NCI-H1417 (cell line): ENCODE measurements around the gene PDE7B.
"Not testable (repeated sequence)": the region's sequence is repeated elsewhere in the genome, so short reads cannot be mapped to it uniquely, and the experiment has no call there.

Experiments
- DNase-seq, 3 experiments: peaks; one replicate each; lab custom pipeline; 2025; lab: John Stamatoyannopoulos, UW

Gene PDE7B

GRCh38 chr6:136108361-136108945 lies 257.0 kb downstream of the PDE7B start:
- DNase-seq = no peak

GRCh38 chr6:136111831-136112230 lies 260.3 kb downstream of the PDE7B start:
- no peak for DNase-seq

DNA sequence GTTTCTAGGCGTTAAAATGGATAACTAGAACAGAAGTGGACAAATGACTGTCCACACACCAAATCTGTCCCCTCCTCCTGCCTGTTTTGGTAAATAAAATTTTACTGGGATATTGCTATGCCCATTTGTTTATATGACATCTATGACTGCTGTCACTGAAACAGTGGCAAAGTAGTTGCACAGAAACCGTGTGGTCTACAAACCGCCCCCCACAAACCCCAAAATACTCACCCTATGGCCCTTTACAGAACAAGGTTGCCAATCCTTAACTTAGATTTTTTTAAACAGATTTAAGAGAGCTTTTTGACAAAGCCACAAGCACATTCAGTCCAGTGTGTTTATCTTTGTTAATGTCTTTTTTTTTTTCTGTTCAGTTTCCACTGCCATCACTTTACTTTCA lies 260.8 kb downstream of the PDE7B start:
- DNase-seq = peak in 1 of 3 experiments; percentile 45

- DNase-seq = peak; percentile 86 to 100 (median 95)
These were observed 262.3 kb downstream of the PDE7B start for GRCh38 chr6:136113736-136114173.

GRCh38 chr6:136114661-136115060 lies 263.2 kb downstream of the PDE7B start:
- peak; percentile 35 to 94 (median 77) for DNase-seq

DNA sequence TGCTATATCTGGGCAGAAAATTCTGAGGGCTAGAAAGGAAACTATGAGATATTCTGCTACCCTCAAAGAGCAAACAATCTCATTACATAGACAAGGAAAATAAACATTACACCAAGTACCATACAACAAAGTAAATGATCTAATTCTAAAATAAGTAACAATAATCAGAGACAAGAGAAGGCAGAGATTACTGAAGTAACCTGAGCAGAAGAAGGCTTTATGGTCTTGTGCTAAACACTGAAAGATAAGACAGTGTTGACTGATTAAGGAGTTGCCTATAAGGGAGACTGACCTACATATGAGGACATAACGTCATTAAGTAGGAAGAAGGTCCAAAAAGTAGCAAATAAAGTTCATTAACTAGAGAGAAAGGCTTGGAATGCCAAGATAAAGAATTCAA lies 264.4 kb downstream of the PDE7B start:
- no peak for DNase-seq

GRCh38 chr6:136117081-136117480 lies 265.6 kb downstream of the PDE7B start:
- no peak for DNase-seq

DNA sequence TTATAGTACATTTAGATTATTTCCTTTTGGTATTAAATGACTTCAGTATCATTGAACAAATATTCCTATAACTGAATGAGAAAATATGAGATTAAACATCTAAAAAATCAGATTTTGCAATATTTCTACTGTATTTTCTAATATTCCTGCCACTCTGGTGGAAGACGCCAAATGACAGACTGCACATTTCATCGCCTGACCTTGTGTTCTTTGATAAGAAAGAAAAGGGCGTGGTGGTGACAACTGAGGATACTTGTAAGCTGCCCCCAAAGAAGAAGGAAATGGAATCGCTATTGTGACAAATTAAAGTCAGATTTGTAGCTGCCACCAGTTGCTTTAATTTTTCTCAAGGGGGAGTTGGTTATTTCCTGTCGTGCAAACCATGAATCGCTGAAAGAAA lies 267.3 kb downstream of the PDE7B start:
- no peak for DNase-seq

DNA sequence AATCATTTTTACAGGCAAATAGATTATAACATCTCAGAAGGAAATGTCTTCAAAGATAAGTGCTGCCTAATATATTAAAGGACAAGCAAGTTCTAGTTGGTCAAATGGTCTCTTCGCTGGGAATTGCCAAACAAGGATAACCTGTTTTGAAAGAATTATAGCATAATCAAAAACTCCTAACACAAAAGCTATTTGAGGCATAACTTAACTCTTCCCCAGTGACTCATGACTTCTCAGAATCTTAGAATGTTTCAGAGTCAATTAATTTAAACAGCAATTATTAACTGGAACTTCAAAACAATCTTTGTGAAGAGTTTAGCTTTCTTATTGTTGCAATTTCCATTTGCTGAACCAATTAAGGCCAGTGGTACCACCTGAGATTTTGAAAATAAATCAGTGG lies 272.0 kb downstream of the PDE7B start:
- no peak for DNase-seq

DNA sequence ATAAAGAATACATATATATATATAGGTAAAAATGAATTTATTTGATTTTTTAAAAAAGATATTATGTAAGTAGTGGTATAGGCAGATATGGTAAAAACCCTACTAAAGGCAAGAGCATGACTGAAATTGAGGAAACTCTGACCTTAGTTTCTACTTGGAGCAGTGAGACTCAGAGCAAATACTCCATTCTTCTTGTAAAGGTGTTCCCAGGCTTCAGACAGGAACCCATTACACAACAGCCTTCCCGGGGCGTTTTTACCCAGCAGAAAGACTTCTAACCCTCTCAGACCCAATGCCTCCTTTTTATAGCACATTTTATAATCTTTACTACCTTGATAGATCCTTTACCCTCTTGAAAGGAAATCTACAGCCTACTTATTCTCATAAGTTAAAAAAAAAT lies 274.1 kb downstream of the PDE7B start:
- DNase-seq = no peak

DNA sequence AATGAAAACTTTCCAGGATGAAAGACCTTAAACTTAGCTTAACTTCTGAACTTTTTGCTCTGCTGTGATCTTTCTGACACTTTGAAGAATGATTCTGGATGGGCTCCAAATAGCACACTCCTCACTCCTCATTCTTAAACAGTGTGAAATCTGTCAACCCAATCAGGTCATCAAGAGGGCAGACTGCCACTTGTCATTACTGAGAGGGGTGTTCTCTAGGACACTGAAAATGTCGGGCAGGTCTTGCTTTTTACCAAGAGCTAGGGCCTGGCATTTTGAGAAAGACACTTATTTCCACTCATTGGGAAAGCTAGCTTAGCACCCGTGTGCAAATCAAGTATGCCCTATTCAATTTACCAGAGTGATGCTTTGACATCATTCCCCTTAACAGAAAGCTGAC lies 276.4 kb downstream of the PDE7B start:
- DNase-seq = peak in 1 of 3 experiments; percentile 51

DNA sequence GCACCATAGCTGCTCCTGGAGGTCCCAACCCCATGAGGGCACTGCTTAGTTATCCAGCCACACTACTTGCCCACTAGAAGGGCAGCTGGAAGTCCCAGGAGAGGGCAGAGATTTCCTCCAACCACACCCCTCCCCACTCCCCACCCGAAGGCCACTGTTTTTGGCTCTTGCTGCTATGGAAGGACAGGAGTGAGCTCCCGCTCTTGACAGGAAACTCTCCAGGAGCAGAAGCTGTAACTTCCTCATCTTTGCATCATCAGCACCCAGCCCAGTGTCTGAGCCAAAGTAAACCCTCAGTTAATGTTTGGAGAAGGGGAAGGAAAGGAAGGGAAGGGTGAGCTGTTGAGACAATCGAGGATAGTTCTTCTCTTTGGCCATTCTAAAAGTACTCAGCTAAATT lies 277.9 kb downstream of the PDE7B start:
- no peak for DNase-seq

DNA sequence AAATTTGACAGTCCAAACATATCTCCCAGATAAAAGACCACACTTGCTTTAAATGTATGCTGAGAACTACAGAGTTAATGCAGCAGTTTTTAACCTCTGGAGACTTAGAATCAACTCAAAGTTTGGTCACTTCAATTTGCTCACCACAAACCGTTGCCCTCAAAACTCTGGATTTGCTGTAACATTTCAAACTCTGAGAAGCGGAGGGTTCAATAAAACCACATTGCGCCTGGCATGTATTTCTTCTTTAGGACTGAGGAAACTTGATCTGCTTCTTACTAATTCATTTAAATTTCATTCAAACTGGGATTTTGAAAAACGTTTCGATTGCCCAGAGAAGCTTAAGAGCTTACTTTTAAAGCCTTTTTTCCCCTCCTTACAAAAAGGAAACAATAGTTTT lies 282.8 kb downstream of the PDE7B start:
- no peak for DNase-seq

GRCh38 chr6:136134751-136135150 lies 283.2 kb downstream of the PDE7B start:
- no peak for DNase-seq

DNA sequence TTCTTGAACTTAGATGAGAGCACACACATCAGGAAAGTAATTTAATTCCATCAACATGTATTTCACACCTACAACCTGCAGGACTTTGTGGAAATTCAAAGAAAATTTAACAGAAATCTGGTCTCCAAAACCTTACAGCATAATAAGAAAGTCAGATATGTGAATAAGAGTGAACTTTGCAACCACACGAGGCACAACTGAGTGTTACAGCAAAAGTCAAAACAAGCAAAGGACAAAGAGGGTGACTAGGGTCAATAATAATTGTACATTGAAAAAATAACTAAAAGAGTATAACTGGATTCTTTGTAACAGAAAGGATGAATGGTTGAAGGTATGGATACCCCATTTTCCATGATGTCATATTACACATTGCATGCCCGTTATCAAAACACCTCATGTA lies 284.8 kb downstream of the PDE7B start:
- no peak for DNase-seq

- DNase-seq = peak in 2 of 3 experiments; percentile 38 to 78
These were observed 285.6 kb downstream of the PDE7B start for GRCh38 chr6:136137008-136137692.

DNA sequence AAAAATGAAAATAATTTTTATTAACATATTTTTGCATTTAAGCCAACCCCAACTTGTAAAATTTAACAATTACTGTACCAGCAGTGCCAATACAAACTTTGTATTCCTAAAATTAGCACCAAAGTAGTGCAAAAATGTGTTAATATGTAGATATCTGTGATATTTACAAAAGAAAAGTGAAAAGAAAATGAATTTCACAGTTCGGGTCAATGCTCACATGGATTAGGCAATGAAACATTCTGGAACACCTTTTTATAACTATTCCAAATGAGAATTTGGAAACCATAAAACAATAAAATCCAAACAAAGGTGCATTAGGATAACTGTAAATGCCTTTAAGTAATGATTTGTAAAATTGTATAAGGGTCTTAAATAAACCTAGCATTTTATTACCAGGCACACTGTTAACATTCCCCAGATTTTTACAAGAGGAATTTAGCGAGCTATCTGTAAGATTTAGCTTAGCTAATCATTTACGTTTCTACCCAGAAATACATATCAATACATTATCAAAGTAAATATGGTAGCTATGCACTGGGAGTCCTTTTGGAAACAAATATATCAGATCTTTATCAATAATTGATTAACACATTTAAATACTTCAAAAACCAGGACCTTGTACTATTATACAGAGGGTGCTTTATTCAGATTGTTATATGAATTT lies 286.4 kb downstream of the PDE7B start:
- no peak for DNase-seq

DNA sequence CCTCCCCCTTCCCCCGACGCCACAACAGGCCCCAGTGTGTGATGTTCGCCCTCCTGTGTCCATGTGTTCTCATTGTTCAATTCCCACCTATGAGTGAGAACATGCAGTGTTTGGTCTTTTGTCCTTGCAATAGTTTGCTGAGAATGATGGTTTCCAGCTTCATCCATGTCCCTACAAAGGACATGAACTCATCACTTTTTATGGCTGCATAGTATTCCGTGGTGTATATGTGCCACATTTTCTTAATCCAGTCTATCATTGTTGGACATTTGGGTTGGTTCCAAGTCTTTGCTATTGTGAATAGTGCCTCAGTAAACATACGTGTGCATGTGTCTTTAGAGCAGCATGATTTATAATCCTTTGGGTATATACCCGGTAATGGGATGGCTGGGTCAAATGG lies 287.6 kb downstream of the PDE7B start:
- DNase-seq = not testable (repeated sequence)

DNA sequence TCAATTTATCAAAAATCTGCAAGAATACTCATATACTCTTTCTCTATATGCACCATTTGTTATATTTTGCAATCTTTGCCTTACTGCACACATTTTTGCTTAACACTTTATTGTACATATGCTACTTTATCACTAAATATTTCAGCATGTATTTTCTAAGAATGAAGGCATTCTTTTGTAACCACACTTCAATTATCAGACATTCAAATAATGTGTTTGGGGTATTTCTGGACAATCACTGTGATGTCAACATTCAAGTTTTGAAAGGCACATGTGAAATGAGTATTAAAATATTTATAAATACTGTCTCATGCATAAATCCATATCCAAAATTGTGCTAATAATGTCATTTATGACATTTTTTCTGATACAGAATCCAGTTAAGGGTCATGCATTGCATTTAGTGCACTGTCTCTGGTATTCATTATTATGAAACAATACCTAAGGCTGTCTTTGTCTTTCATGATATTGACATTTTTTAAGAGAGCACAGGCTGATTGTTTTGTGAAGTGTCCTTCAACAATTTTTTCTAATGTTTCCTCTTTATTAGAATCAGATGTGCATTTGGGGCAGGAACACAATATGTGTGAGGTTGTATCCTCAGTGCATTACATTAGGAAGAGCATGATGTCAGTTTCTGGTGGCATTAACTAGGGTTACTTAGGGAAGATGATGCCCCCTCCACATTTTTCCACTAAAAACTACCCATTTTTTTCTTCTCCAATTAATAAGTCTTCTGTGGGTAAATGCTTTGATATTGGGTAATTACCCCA lies 292.9 kb downstream of the PDE7B start:
- no peak for DNase-seq

GRCh38 chr6:136146130-136146529 lies 294.6 kb downstream of the PDE7B start:
- DNase-seq = no peak

GRCh38 chr6:136147342-136147741 lies 295.8 kb downstream of the PDE7B start:
- no peak for DNase-seq

DNA sequence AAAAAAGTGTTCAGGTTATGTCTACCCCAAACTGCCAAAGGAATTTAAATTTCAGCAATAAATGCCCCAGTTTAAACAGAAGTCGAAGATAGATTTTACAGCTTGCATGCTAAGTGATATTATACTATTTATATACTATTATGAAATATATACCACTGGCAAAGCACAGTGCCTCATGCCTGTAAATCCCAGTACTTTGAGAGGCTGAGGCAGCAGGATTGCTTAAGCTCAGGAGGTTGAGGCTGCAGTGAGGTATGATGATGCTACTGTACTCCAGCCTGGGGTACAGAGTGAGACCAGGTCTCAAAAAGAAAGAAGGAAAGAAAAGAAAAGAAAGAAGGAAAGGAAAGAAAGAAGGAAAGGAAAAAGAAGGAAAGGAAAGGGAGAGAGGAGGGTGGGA lies 296.6 kb downstream of the PDE7B start:
- DNase-seq = no peak

DNA sequence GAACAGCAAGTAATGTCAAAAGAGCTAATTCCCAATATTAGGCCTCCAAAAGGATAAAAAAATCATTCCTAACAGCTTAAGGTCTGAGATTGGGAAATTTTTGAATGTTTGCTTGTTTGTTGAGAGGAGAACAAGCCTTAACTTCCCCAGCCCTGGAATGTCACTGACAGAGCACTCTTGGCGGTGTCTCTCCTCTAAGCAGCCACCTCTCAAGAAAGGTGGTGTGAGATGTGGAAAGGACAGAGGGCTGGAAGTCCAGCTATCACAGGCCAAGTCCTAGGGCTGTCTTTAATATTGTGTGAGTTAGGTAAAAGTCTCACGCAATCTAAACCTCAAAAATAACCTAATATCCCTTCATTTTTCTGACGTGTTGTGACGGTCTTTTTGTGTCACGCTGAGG lies 297.0 kb downstream of the PDE7B start:
- no peak for DNase-seq
